H1 (cell line): ENCODE data around the gene KSR2. TPM values are rescaled to one million over a fixed set of nuclear protein-coding genes. Genes with fewer than 3 reads are reported as not detected.

Source experiments
- CTCF ChIA-PET: fragments of 300-600 bp; sonication (Branson Sonifier 250); formaldehyde crosslinking; loops from one replicate; lab custom pipeline; 2021; ENCODE audit not compliant: partially characterized antibody; lab: Charles Lee
- POLR2A ChIA-PET: fragments of 300-600 bp; sonication (Branson Sonifier 250); formaldehyde crosslinking; loops from one replicate; lab custom pipeline; 2021; ENCODE audit warnings: inconsistent platforms; ENCODE audit not compliant: partially characterized antibody; lab: Charles Lee
- DNase-seq, 2 experiments: peaks; one replicate each; pipeline versions ENCODE4 v3.0.0 to v3.0.0-alpha.2; 2010 to 2022; ENCODE audit warnings: low spot score in 2 of 2, low read depth in 1 of 2, mixed read lengths in 1 of 2
- FAIRE-seq: peaks from 2 replicates; lab custom pipeline; 2011; peaks lifted over from hg19 to GRCh38; lab: Jason Lieb, UNC
- H2AFZ ChIP-seq: 2 replicates; pipeline ENCODE4 v1.8.1; 2012; ENCODE audit warnings: low read length, inconsistent platforms
- H2AK5ac ChIP-seq: 2 replicates; pipeline ENCODE4 v1.6.1; 2013; ENCODE audit warnings: low read depth, low read length
- H2BK120ac ChIP-seq: replicated peaks from 2 replicates; pipeline ENCODE3; 2013; ENCODE audit warnings: low read depth, low read length, inconsistent platforms
- H2BK12ac ChIP-seq: 2 replicates; pipeline ENCODE4 v1.6.1; 2013; ENCODE audit warnings: low read depth, low read length
- H2BK15ac ChIP-seq: 2 replicates; pipeline ENCODE4 v1.6.1; 2013; ENCODE audit warnings: low read length
- H2BK20ac ChIP-seq: 2 replicates; pipeline ENCODE4 v1.6.1; 2013; ENCODE audit warnings: low read length
- H2BK5ac ChIP-seq: 2 replicates; pipeline ENCODE4 v1.6.1; 2013; ENCODE audit warnings: low read depth, low read length
- H3K14ac ChIP-seq: 2 replicates; pipeline ENCODE4 v1.6.1; 2013; ENCODE audit warnings: inconsistent platforms; ENCODE audit not compliant: insufficient read length
- H3K18ac ChIP-seq: 2 replicates; pipeline ENCODE4 v1.6.1; 2013; ENCODE audit warnings: low read length; ENCODE audit errors: extremely low read depth
- H3K23ac ChIP-seq: 2 replicates; pipeline ENCODE4 v1.6.1; 2013; ENCODE audit warnings: inconsistent platforms; ENCODE audit not compliant: insufficient read length
- H3K23me2 ChIP-seq: 2 replicates; pipeline ENCODE4 v1.6.1; 2013; ENCODE audit warnings: low read depth, low read length
- H3K27ac ChIP-seq: 2 replicates; pipeline ENCODE4 v1.6.1; 2011; ENCODE audit warnings: low read depth, low read length, inconsistent platforms
- H3K27me3 ChIP-seq, 4 experiments: replicated peaks in 1 of 4; 1 replicate in 1 of 4; 2 replicates in 3 of 4; pipeline versions ENCODE4 v1.6.1 to v1.8.1; 2011 to 2013; ENCODE audit warnings: low read length in 3 of 4, mild to moderate bottlenecking in 3 of 4, inconsistent platforms in 2 of 4, mixed read lengths in 2 of 4, moderate library complexity in 1 of 4; ENCODE audit not compliant: control insufficient read depth in 3 of 4, insufficient read depth in 3 of 4; ENCODE audit errors: extremely low read depth in 1 of 4
- H3K36me3 ChIP-seq, 4 experiments: 2 replicates each; pipeline versions ENCODE4 v1.6.1 to v1.8.1; 2011 to 2013; ENCODE audit warnings: mild to moderate bottlenecking in 4 of 4, low read length in 3 of 4, moderate library complexity in 2 of 4, control low read depth in 1 of 4, inconsistent platforms in 1 of 4; ENCODE audit not compliant: insufficient read depth in 4 of 4, control insufficient read depth in 2 of 4
- H3K4ac ChIP-seq: replicated peaks from 2 replicates; pipeline ENCODE3; 2013; ENCODE audit warnings: low read length, low read depth, mixed read lengths, inconsistent platforms; ENCODE audit not compliant: insufficient read length
- H3K4me1 ChIP-seq, 4 experiments: replicated peaks in 1 of 4; 1 replicate in 1 of 4; 2 replicates in 3 of 4; pipeline versions ENCODE4 v1.6.1 to v1.8.1; 2011 to 2013; ENCODE audit warnings: low read length in 3 of 4, inconsistent platforms in 2 of 4, mixed read lengths in 1 of 4; ENCODE audit not compliant: insufficient read depth in 4 of 4, control insufficient read depth in 3 of 4
- H3K4me2 ChIP-seq, 2 experiments: 2 replicates each; pipeline versions ENCODE4 v1.6.1 to v1.8.1; 2011 to 2013; ENCODE audit warnings: low read depth in 2 of 2, low read length in 2 of 2, control low read depth in 1 of 2, inconsistent platforms in 1 of 2, mild to moderate bottlenecking in 1 of 2; ENCODE audit not compliant: insufficient read depth in 1 of 2
- H3K4me3 ChIP-seq, 4 experiments: fragments of 200-600, 300-600 bp in 1 of 4; sonication (generic), shearing (Covaris generic), sonication (Bioruptor Twin) in 1 of 4; 2 replicates each; pipeline versions ENCODE4 v1.5.1 to v1.8.1; 2011 to 2016; ENCODE audit warnings: low read length in 4 of 4, low read depth in 3 of 4, control low read depth in 2 of 4, inconsistent platforms in 2 of 4, mild to moderate bottlenecking in 2 of 4, mixed read lengths in 1 of 4, moderate library complexity in 1 of 4; ENCODE audit not compliant: insufficient read depth in 2 of 4; ENCODE audit errors: extremely low read depth in 1 of 4
- H3K56ac ChIP-seq: replicated peaks from 2 replicates; pipeline ENCODE3; 2013; ENCODE audit warnings: low read depth, mild to moderate bottlenecking, mixed read lengths, low read length, inconsistent platforms; ENCODE audit not compliant: insufficient read length
- H3K79me1 ChIP-seq: 2 replicates; pipeline ENCODE4 v1.6.1; 2013; ENCODE audit warnings: low read depth, low read length, control low read depth
- H3K79me2 ChIP-seq, 2 experiments: 2 replicates each; pipeline versions ENCODE4 v1.6.1 to v1.8.1; 2012 to 2013; ENCODE audit warnings: low read length in 2 of 2, mild to moderate bottlenecking in 2 of 2, inconsistent platforms in 1 of 2; ENCODE audit not compliant: insufficient read depth in 2 of 2, control insufficient read depth in 1 of 2
- H3K9ac ChIP-seq, 4 experiments: replicated peaks in 1 of 4; 1 replicate in 1 of 4; 2 replicates in 3 of 4; pipeline versions ENCODE4 v1.6.1 to v1.8.1; 2011 to 2013; ENCODE audit warnings: low read depth in 3 of 4, low read length in 3 of 4, control low read depth in 2 of 4, mild to moderate bottlenecking in 2 of 4, moderate library complexity in 2 of 4, inconsistent platforms in 1 of 4; ENCODE audit errors: extremely low read depth in 1 of 4
- H3K9me3 ChIP-seq, 2 experiments: 2 replicates each; pipeline versions ENCODE4 v1.6.1 to v1.8.1; 2012 to 2013; ENCODE audit warnings: mild to moderate bottlenecking in 2 of 2, moderate library complexity in 2 of 2, control low read depth in 1 of 2, inconsistent platforms in 1 of 2, low read depth in 1 of 2, low read length in 1 of 2, mixed read lengths in 1 of 2; ENCODE audit not compliant: insufficient read depth in 2 of 2
- H4K20me1 ChIP-seq, 2 experiments: replicated peaks in 1 of 2; 2 replicates each; pipeline versions ENCODE3 to v1.8.1; 2011 to 2013; ENCODE audit warnings: inconsistent platforms in 2 of 2, low read length in 2 of 2, mild to moderate bottlenecking in 1 of 2; ENCODE audit not compliant: insufficient read depth in 2 of 2, control insufficient read depth in 1 of 2
- H4K5ac ChIP-seq: 2 replicates; pipeline ENCODE4 v1.6.1; 2013; ENCODE audit warnings: low read length, low read depth, mixed read lengths, inconsistent platforms; ENCODE audit not compliant: insufficient read length
- H4K8ac ChIP-seq: 2 replicates; pipeline ENCODE4 v1.8.0; 2013; ENCODE audit warnings: mild to moderate bottlenecking, moderate library complexity, low read length, inconsistent platforms; ENCODE audit not compliant: insufficient read depth; ENCODE audit errors: extremely low read depth
- H4K91ac ChIP-seq: replicated peaks from 2 replicates; pipeline ENCODE3; 2013; ENCODE audit warnings: low read length, mixed read lengths, inconsistent platforms; ENCODE audit not compliant: insufficient read length
- CTCF ChIP-seq, 3 experiments: IDR thresholded peaks; 1 replicate in 2 of 3; 2 replicates in 1 of 3; pipeline versions ENCODE4 v1.5.1 to v1.6.1; 2011; ENCODE audit warnings: low read length in 3 of 3, mild to moderate bottlenecking in 3 of 3, inconsistent platforms in 2 of 3, low read depth in 1 of 3, moderate library complexity in 1 of 3; ENCODE audit not compliant: insufficient read depth in 1 of 3; ENCODE audit errors: control extremely low read depth in 1 of 3
- EP300 ChIP-seq, 2 experiments: IDR thresholded peaks; 1 replicate in 1 of 2; 2 replicates in 1 of 2; pipeline ENCODE4 v1.6.1; 2011 to 2012; ENCODE audit warnings: low read depth in 2 of 2, low read length in 2 of 2, mild to moderate bottlenecking in 2 of 2, borderline replicate concordance in 1 of 2, inconsistent platforms in 1 of 2, moderate library complexity in 1 of 2
- GTF2F1 ChIP-seq: IDR thresholded peaks from 2 replicates; pipeline ENCODE4 v1.6.1; 2012; ENCODE audit warnings: low read depth, low read length, improper control_type of control experiment, borderline replicate concordance
- HDAC2 ChIP-seq, 2 experiments: fragments of 300-600 bp in 1 of 2; sonication (generic) in 1 of 2; IDR thresholded peaks; 2 replicates each; pipeline ENCODE4 v1.6.1; 2011 to 2012; ENCODE audit warnings: low read depth in 2 of 2, low read length in 2 of 2, mild to moderate bottlenecking in 2 of 2, moderate library complexity in 2 of 2, borderline replicate concordance in 1 of 2, inconsistent platforms in 1 of 2
- KDM4A ChIP-seq: IDR thresholded peaks from one replicate; pipeline ENCODE4 v1.7.1; 2012; ENCODE audit warnings: low read depth, mild to moderate bottlenecking, moderate library complexity, low read length, inconsistent platforms; ENCODE audit not compliant: severe bottlenecking
- SIX5 ChIP-seq: IDR thresholded peaks from 2 replicates; pipeline ENCODE4 v1.6.1; 2011; ENCODE audit warnings: mild to moderate bottlenecking, low read depth, low read length
- WGBS, 2 experiments: shearing (Covaris generic) in 1 of 2; methylation state at CpG; one replicate each; pipeline versions ENCODE4 v1.1.6 to v1.1.7; 2013 to 2015; ENCODE audit warnings: low lambda C conversion rate in 2 of 2, mixed read lengths in 2 of 2, inconsistent platforms in 1 of 2, low coverage in 1 of 2, missing lambda C conversion rate in 1 of 2; ENCODE audit not compliant: insufficient replicate concordance in 2 of 2, insufficient coverage in 1 of 2, insufficient read length in 1 of 2; ENCODE audit errors: extremely low coverage in 1 of 2, missing lambda C conversion rate in 1 of 2; 5-methylcytosine and 5-hydroxymethylcytosine counted together
- polyA plus RNA-seq, 7 experiments: library from polyadenylated mRNA; depleted of rRNA in 3 of 7; stranded (reverse) in 5 of 7; unstranded in 2 of 7; fragments of >200 nt in 5 of 7; fragments of 200-250 nt in 2 of 7; gene quantifications; 1 replicate in 5 of 7; 2 replicates in 1 of 7; 4 replicates in 1 of 7; pipeline versions ENCODE4 v1.2.1 to v1.2.3, GENCODE V29; 2011 to 2013; ENCODE audit warnings: missing spikeins in 2 of 7, mixed read lengths in 2 of 7
- total RNA-seq: library from RNA; stranded (reverse); fragmentation: NEBNext Ultra II Directional; extraction: Animal tissue kit (Norgen Biotek cat#: 25700); gene quantifications from 2 replicates; pipeline ENCODE4 v1.2.1, GENCODE V29; 2021

KSR2 gene
- total and polyA plus RNA-seq, 2 of the 8 experiments (the other 6 are each of a cell fraction or from before 2014, with no cell fraction given): 0.74 to 2.2 TPM

GRCh38 chr12:117567644-117568216, 401.1 kb downstream of the KSR2 start:
- FAIRE-seq: no peak
- H2AK5ac ChIP-seq: no peak overlapping the region
- no peak overlapping the region for H3K18ac ChIP-seq
- H2AFZ ChIP-seq: no peak overlapping the region
- H3K56ac ChIP-seq: no peak overlapping the region
- H4K20me1 ChIP-seq: no peaks in the 10 kb centered on the region
- no peak overlapping the region for H2BK15ac ChIP-seq
- H3K4me1 ChIP-seq: 0 out of 7 replicates have a peak, but pooled peaks cover 0 to 2% (median 0%) of the 10 kb centered on the region in 4 experiments
- no peak overlapping the region for H3K23ac ChIP-seq
- no peak overlapping the region for H3K4me2 ChIP-seq
- H3K4ac ChIP-seq: no peak overlapping the region
- H3K4me3 ChIP-seq: no peak overlapping the region
- H2BK5ac ChIP-seq: no peak overlapping the region
- no peak for DNase-seq
- H3K36me3 ChIP-seq: no peaks in the 10 kb centered on the region
- no peaks in the 10 kb centered on the region for H3K27me3 ChIP-seq
- no peak overlapping the region for H3K9ac ChIP-seq
- no peaks in the 10 kb centered on the region for H3K79me1 ChIP-seq
- H2BK20ac ChIP-seq: no peak overlapping the region
- H2BK120ac ChIP-seq: no peak overlapping the region
- H4K8ac ChIP-seq: no peak overlapping the region
- no peak overlapping the region for H2BK12ac ChIP-seq
- TF ChIP-seq KDM4A (no peak), CTCF (IDR thresholded peaks at IDR 0.05; ENCODE audit: control extremely low read depth in 1 of 3, insufficient read depth in 1 of 3, low read depth in 1 of 3, low read length in 3 of 3) (no peak), EP300 (IDR thresholded peaks at IDR 0.05; ENCODE audit: borderline replicate concordance in 1 of 2, low read depth in 2 of 2, low read length in 2 of 2) (no peak), HDAC2 (IDR thresholded peaks at IDR 0.05; ENCODE audit: borderline replicate concordance in 1 of 2, low read depth in 2 of 2, low read length in 2 of 2) (no peak), GTF2F1 (no peak), SIX5 (no peak)
- ChIA-PET CTCF (interaction anchor here (0.7 kb wide), 1 partner anchor 28 kb away, joined by 3 read pairs; no protein-coding TSS in a partner anchor), POLR2A (no interaction called here)
- no peak overlapping the region for H3K14ac ChIP-seq
- H3K9me3 ChIP-seq: no peaks in the 10 kb centered on the region
- H4K91ac ChIP-seq: no peak overlapping the region
- no peak overlapping the region for H4K5ac ChIP-seq
- no peak overlapping the region for H3K27ac ChIP-seq
- no peaks in the 10 kb centered on the region for H3K79me2 ChIP-seq
- WGBS, 2 experiments: 85% methylated on average over 9 of the region's 9 CpGs; no CpG with 5 or more reads in 1 of the 2 experiments
- H3K23me2 ChIP-seq: no peaks in the 10 kb centered on the region
